Common myeloid progenitor, CD34-positive (primary cell): ENCODE measurements around the gene MCC.
A peak's percentile ranks its signal among the peaks of the same experiment; 100 is the strongest.

ENCODE experiments used
- CTCF ChIA-PET: fragments of 350-600 bp; sonication (Branson Sonifier 250); formaldehyde crosslinking; loops from one replicate; lab custom pipeline; 2021; ENCODE audit warnings: antibody characterized with exemption; lab: Charles Lee
- POLR2A ChIA-PET: fragments of 350-600 bp; sonication (Branson Sonifier 250); formaldehyde crosslinking; loops from one replicate; lab custom pipeline; 2021; ENCODE audit warnings: antibody characterized with exemption; lab: Charles Lee
- DNase-seq, 3 donors: peaks; one replicate each; pipeline versions ENCODE4 v3.0.0 to v3.0.0-alpha.2; 2013
- H3K27ac ChIP-seq, 2 experiments: 1 replicate in 1 of 2; 2 replicates in 1 of 2; pipeline ENCODE4 v1.7.0; 2013; ENCODE audit warnings: inconsistent platforms in 2 of 2, low read length in 2 of 2, mild to moderate bottlenecking in 2 of 2, low read depth in 1 of 2, moderate library complexity in 1 of 2; ENCODE audit not compliant: severe bottlenecking in 2 of 2, insufficient read depth in 1 of 2, poor library complexity in 1 of 2
- H3K27me3 ChIP-seq, 5 experiments: replicated peaks in 2 of 5; 1 replicate in 3 of 5; 2 replicates in 2 of 5; pipeline versions ENCODE4 v1.6.1 to v1.7.0; 2013; ENCODE audit warnings: low read length in 4 of 5, mild to moderate bottlenecking in 2 of 5, moderate library complexity in 2 of 5, inconsistent platforms in 1 of 5; ENCODE audit not compliant: insufficient read depth in 5 of 5, control insufficient read depth in 4 of 5
- H3K36me3 ChIP-seq, 4 experiments: 1 replicate in 2 of 4; 2 replicates in 2 of 4; pipeline versions ENCODE4 v1.6.1 to v1.7.0; 2013; ENCODE audit warnings: low read length in 3 of 4, control low read depth in 1 of 4, mild to moderate bottlenecking in 1 of 4; ENCODE audit not compliant: control insufficient read depth in 4 of 4, insufficient read depth in 4 of 4
- H3K4me1 ChIP-seq, 4 experiments: 1 replicate in 3 of 4; 2 replicates in 1 of 4; pipeline versions ENCODE4 v1.6.1 to v1.7.1; 2013; ENCODE audit warnings: low read length in 3 of 4, mild to moderate bottlenecking in 3 of 4, control low read depth in 1 of 4, inconsistent platforms in 1 of 4, moderate library complexity in 1 of 4; ENCODE audit not compliant: control insufficient read depth in 4 of 4, insufficient read depth in 4 of 4; ENCODE audit errors: control extremely low read depth in 1 of 4
- H3K4me3 ChIP-seq, 7 experiments: 1 replicate in 4 of 7; 2 replicates in 3 of 7; pipeline versions ENCODE4 v1.5.1 to v1.7.0; 2013; ENCODE audit warnings: mild to moderate bottlenecking in 7 of 7, low read length in 6 of 7, moderate library complexity in 6 of 7, inconsistent platforms in 2 of 7, low read depth in 2 of 7, control low read depth in 1 of 7; ENCODE audit not compliant: insufficient read depth in 4 of 7, control insufficient read depth in 1 of 7; ENCODE audit errors: extremely low read depth in 1 of 7
- H3K9me3 ChIP-seq, 5 experiments: 1 replicate in 4 of 5; 2 replicates in 1 of 5; pipeline versions ENCODE4 v1.6.1 to v1.7.1; 2013; ENCODE audit warnings: low read length in 4 of 5, mild to moderate bottlenecking in 2 of 5, inconsistent platforms in 1 of 5, low read depth in 1 of 5, moderate library complexity in 1 of 5; ENCODE audit not compliant: control insufficient read depth in 4 of 5, insufficient read depth in 2 of 5; ENCODE audit errors: control extremely low read depth in 1 of 5
- WGBS: methylation state at CpG from one replicate; pipeline ENCODE4 v1.1.5; 2013; ENCODE audit not compliant: insufficient coverage; 5-methylcytosine and 5-hydroxymethylcytosine counted together

The MCC gene

GRCh38 chr5:113495422-113495841 lies 7.2 kb upstream of the MCC start:
- Histone ChIP-seq H3K9me3 (peaks cover 4 to 23% (median 11%) of the 10 kb centered on the region in 5 experiments), H3K4me3 (no peak overlapping the region), H3K4me1 (no peaks in the 10 kb centered on the region), H3K27me3 (peaks cover 20 to 94% (median 46%) of the 10 kb centered on the region in 5 experiments), H3K27ac (no peak overlapping the region), H3K36me3 (no peaks in the 10 kb centered on the region)
- DNase-seq = peak in 2 of 3 donors; percentile 37 to 48
- 100% methylated on average over 1 of the region's 1 CpG for WGBS
- ChIA-PET POLR2A (no interaction called here), CTCF (interaction anchor here (1.9 kb wide), 1 partner anchor 15 kb away, joined by 5 read pairs; no protein-coding TSS in a partner anchor)

GRCh38 chr5:113493446-113493845 lies 5.2 kb upstream of the MCC start:
- Histone ChIP-seq H3K4me3 (no peak overlapping the region), H3K9me3 (peaks cover 6 to 26% (median 17%) of the 10 kb centered on the region in 5 experiments), H3K4me1 (peaks cover 0 to 11% (median 6%) of the 10 kb centered on the region in 4 experiments), H3K27ac (no peak overlapping the region), H3K36me3 (no peaks in the 10 kb centered on the region), H3K27me3 (peaks cover 16 to 94% (median 40%) of the 10 kb centered on the region in 5 experiments)
- CTCF ChIA-PET = interaction anchor here (1.1 kb wide), 1 partner anchor 17 kb away, joined by 3 read pairs; no protein-coding TSS in a partner anchor
- 100% methylated on average over 1 of the region's 1 CpG for WGBS
- POLR2A ChIA-PET = no interaction called here
- no peak for DNase-seq

GRCh38 chr5:113491022-113491421 lies 2.8 kb upstream of the MCC start:
- H3K4me1 ChIP-seq = peaks cover 0 to 22% (median 18%) of the 10 kb centered on the region in 4 experiments
- H3K27ac ChIP-seq = no peak overlapping the region
- H3K9me3 ChIP-seq = peaks cover 6 to 26% (median 17%) of the 10 kb centered on the region in 5 experiments
- 100% methylated on average over 2 of the region's 2 CpGs for WGBS
- DNase-seq = no peak
- ChIA-PET CTCF (interaction anchor here (1.2 kb wide), 1 partner anchor 19 kb away, joined by 3 read pairs; no protein-coding TSS in a partner anchor), POLR2A (no interaction called here)
- H3K27me3 ChIP-seq = peaks cover 17 to 95% (median 48%) of the 10 kb centered on the region in 5 experiments
- H3K4me3 ChIP-seq = no peak overlapping the region
- no peaks in the 10 kb centered on the region for H3K36me3 ChIP-seq

- WGBS = 100% methylated on average over 3 of the region's 3 CpGs
- no peak overlapping the region for H3K4me3 ChIP-seq
- peaks cover 24 to 95% (median 48%) of the 10 kb centered on the region in 5 experiments for H3K27me3 ChIP-seq
- ChIA-PET POLR2A (interaction anchor here (0.7 kb wide), 1 partner anchor 10 kb away, joined by 5 read pairs; no protein-coding TSS in a partner anchor), CTCF (interaction anchor here (1.2 kb wide), 1 partner anchor 20 kb away, joined by 3 read pairs; no protein-coding TSS in a partner anchor)
- no peak for DNase-seq
- H3K36me3 ChIP-seq = no peaks in the 10 kb centered on the region
- H3K27ac ChIP-seq = no peak overlapping the region
- peaks cover 0 to 22% (median 18%) of the 10 kb centered on the region in 4 experiments for H3K4me1 ChIP-seq
- H3K9me3 ChIP-seq = peaks cover 6 to 26% (median 17%) of the 10 kb centered on the region in 5 experiments
Measured at GRCh38 chr5:113490317-113490716, 2.1 kb upstream of the MCC start.

- H3K4me1 ChIP-seq = peaks cover 0 to 22% (median 18%) of the 10 kb centered on the region in 4 experiments
- no peak overlapping the region for H3K4me3 ChIP-seq
- H3K27ac ChIP-seq = no peak overlapping the region
- CTCF ChIA-PET = interaction anchor here (1.0 to 1.7 kb wide), 2 partner anchors 11 to 17 kb away, joined by 4 read pairs; no protein-coding TSS in a partner anchor
- peak; percentile 88 to 97 (median 96) for DNase-seq
- no peaks in the 10 kb centered on the region for H3K36me3 ChIP-seq
- 0% methylated on average over 1 of the region's 3 CpGs for WGBS
- peaks cover 6 to 26% (median 17%) of the 10 kb centered on the region in 5 experiments for H3K9me3 ChIP-seq
- H3K27me3 ChIP-seq = peaks cover 24 to 96% (median 55%) of the 10 kb centered on the region in 5 experiments
- POLR2A ChIA-PET = no interaction called here
Measured at GRCh38 chr5:113489299-113489698, 1.0 kb upstream of the MCC start.

- H3K27me3 ChIP-seq = peaks cover 26 to 96% (median 58%) of the 10 kb centered on the region in 5 experiments
- peak overlapping the region in 2 of 7 experiments; percentile 1 to 48 for H3K4me3 ChIP-seq
- DNase-seq = no peak
- peaks cover 6 to 26% (median 17%) of the 10 kb centered on the region in 5 experiments for H3K9me3 ChIP-seq
- WGBS = 28% methylated on average over 19 of the region's 20 CpGs
- no peak overlapping the region for H3K27ac ChIP-seq
- H3K4me1 ChIP-seq = peaks cover 0 to 22% (median 18%) of the 10 kb centered on the region in 4 experiments
- ChIA-PET POLR2A (no interaction called here), CTCF (interaction anchor here (0.8 to 1.7 kb wide), 2 partner anchors 18 to 112 kb away, joined by 3 to 4 read pairs; no protein-coding TSS in a partner anchor)
- H3K36me3 ChIP-seq = no peaks in the 10 kb centered on the region
Measured at GRCh38 chr5:113488645-113489184, 462 bp upstream of the MCC start.

- DNase-seq = peak in 2 of 3 donors; percentile 33 to 43
- ChIA-PET CTCF (interaction anchor here (1.0 to 1.2 kb wide), 2 partner anchors 9 to 108 kb away, joined by 3 read pairs; no protein-coding TSS in a partner anchor), POLR2A (no interaction called here)
- Histone ChIP-seq H3K9me3 (peaks cover 6 to 26% (median 17%) of the 10 kb centered on the region in 5 experiments), H3K4me3 (no peak overlapping the region), H3K4me1 (peaks cover 0 to 22% (median 18%) of the 10 kb centered on the region in 4 experiments), H3K36me3 (no peaks in the 10 kb centered on the region), H3K27ac (no peak overlapping the region), H3K27me3 (peaks cover 28 to 93% (median 60%) of the 10 kb centered on the region in 5 experiments)
- 5% methylated on average over 18 of the region's 18 CpGs for whole genome bisulfite sequencing
Measured at GRCh38 chr5:113487416-113487780, 855 bp downstream of the MCC start.
